Stimulated activated CD4-positive, alpha-beta T cell treated with anti-CD3 and anti-CD28 coated beads, Interleukin-2, amount 100 ng/mL, for 48 hours (primary cell): ENCODE data around the gene C11orf65.

Experiments
- DNase-seq, 2 donors: peaks; one replicate each; pipeline ENCODE4 v3.0.0-alpha.2; 2020

Gene C11orf65

DNA sequence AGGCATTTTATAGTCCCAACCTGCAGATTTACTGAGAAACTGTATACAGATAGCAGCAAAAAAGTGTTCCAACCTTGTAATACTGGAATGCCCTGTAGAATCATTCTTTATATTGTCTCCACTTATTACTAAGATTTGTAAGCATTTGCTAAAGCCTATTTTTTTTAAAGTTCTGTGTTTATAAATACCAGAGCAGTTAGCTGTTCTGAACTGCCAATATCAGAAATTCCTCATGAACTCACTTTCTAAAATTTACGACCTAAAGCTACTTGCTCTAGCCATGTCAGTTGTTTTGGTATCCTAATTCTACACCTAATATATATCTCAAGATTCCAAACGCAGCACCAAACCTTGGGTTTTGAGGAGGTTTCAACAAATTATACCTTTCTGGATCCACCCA, 103.2 kb downstream of the C11orf65 start:
- no peak for DNase-seq

DNA sequence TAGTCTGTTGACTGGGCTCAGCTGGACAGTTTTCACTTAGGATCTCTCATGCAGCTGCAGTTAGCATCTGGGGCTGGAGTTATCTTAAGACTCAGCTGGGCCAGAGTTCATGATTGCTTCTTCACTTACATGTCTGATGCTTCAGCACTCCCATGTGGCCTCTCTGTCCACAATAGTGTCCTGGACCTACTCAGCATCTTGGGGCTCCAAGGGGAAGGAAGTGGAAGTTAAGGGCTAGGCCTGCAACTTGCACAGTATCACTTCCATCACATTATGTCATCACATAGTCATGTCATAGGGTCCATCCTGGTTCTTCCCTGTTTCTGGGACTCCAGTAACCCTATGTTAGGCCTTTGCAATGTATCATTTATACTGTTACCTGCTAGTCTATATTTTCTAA, 115.9 kb downstream of the C11orf65 start:
- DNase-seq, result no peak

DNA sequence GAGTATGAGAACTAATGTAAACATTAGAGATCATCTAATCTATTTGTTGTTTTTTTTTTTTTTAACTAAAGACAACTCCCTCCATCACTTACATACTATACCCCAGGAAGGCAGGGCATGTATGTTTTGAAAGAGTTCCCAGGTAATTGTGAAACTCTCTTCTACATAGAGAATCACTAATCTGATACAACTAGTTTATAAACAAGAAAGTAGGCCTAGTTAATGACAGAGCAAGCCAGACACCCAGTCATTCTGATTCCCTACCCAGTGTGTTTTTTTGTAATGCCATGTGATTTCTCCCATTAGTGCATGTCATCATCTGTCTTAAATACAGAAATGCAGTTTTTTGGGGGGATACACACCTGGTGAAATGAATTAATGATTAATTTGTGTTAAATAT, 120.9 kb downstream of the C11orf65 start:
- no peak for DNase-seq

DNA sequence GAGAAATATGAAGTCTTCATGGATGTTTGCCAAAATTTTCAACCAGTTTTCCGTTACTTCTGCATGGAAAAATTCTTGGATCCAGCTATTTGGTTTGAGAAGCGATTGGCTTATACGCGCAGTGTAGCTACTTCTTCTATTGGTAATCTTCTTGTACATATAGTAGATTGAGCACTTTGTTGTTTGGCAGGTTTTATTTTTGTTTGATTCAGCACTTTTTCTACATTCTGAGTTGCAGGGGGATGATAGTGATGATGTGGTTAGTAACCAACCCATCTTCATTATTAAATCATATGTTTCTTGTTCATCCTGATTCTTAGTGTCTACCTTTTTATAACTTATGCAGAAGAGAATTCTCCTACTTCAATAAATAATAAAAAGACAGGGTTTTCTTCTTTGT, 121.6 kb downstream of the C11orf65 start:
- DNase-seq, result no peak

DNA sequence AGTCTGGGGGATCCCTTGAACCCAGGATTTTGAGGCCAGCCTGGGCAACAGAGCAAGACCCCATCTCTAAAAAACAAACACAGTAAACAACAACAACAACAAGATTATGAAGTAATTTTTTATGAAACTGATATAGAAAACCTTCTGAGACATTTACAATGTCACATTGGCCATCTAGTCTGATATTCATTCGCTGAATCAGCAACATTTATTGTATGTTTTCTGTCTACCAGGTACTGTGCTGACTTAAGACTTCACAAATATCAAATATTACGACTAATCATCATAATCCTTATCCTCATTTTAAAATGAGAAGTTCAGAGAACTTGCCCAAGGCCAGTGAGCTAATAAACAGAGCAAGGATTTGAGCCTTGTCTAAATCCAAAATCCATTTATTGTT, 123.6 kb downstream of the C11orf65 start:
- DNase-seq, result no peak

DNA sequence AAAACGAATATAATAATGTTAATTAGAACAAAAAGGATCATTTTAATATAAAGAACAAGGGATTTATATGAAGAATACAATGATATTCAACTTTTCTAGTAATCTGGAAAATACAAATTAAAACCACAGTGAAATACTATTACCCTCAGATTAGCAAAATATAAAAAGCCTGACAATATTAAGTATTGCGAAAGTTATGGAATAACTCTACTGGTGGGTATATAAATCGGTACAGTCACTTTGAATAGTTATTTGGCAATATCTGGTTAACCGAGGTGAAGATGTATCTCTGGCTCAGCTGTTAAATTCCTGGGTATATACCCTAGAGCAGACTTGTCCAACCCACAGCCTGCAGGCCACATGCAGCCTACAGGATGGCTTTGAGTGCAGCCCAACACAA, 125.7 kb downstream of the C11orf65 start:
- DNase-seq, result no peak

DNA sequence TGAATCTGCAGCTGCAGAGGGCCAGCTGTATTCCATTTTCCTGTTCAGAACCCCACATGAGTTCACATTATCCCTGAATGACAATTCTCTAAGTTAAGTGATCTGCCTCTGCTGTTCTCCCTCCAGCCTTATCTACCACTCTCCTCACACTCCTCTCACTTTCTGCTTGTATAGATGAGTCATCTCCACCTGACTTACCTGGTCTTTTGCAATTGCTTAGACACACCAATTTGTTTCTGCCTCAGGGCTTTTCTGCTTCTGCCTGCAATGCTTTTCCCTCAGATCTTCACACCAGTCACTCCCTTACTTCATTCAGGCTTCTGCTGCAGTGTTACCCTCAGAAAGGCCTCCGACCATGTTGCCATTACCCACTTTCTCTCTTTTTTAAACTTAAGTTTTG, 126.4 kb downstream of the C11orf65 start:
- no peak for DNase-seq

DNA sequence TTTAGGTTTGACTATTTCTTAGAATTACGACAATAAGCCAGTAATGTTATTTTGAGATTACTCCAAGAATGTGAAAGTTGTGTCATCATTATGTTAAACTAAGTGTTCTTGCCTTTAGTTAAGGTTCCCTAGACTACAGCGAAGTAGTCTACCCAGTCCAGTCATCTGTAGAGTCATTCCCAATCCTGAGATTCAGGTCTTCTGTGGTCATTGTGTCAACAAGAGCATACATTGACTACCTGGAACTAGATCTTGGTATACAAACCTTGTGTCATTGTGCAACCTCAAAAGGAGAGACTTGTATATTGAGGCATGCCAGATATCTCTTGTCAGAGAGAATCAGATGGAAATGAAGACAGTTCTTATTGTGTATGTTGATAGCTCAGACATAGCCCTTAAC, 128.6 kb downstream of the C11orf65 start:
- DNase-seq, result no peak

DNA sequence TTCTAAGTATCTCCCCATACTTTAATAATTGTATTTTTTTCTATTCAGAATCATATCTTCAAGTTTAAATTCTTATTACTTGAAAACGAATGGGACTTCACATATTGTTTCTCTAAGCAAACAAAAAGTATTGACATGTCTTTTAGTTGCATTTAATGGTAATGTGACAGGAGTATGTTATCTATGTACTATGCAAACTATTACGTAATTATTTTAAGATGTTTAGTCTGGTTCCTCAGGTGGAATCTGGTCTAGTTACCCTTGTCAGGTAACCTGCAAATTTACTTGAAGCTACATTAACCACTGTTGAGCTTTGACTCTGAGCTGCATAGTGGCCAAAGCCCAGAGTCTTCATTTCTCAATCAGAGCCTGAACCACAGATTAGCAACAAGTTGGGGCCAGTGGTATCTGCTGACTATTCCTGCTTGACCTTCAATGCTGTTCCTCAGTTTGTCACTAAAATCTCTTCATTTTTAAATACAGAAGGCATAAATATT, 133.9 kb downstream of the C11orf65 start:
- no peak for DNase-seq
